ENCODE data around the gene EIF4E2.
"Not testable (repeated sequence)": the region's sequence is repeated elsewhere in the genome, so short reads cannot be mapped to it uniquely, and the experiment has no call there.

EIF4E2 gene

DNA sequence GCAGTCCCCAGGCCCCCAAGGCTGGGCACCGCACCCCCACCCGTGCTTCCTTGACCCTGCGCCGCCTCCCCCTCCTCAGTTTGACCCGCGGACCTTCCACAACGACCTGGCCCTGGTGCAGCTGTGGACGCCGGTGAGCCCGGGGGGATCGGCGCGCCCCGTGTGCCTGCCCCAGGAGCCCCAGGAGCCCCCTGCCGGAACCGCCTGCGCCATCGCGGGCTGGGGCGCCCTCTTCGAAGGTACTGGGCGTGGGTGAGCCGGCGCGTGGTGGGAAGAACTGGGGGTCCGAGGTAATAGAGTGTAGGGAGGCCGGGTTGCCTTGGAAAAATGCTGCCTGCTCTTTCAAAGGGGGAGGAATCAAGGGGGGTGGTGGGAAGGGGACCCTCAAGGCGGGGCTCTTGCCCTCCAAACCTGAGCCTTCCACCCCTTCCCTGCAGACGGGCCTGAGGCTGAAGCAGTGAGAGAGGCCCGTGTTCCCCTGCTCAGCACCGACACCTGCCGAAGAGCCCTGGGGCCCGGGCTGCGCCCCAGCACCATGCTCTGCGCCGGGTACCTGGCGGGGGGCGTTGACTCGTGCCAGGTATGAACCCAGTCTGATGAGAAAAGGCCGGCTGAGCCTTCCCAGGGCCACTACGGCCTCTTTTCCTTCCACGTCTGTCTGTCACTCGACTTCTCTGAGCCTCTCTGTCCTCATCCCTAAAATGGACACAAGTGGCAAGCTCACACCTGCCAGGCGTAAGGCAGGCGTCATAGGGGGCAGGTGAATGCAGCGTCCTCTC lies 27.7 kb upstream of the EIF4E2 start:
- no peak for DNase-seq

DNA sequence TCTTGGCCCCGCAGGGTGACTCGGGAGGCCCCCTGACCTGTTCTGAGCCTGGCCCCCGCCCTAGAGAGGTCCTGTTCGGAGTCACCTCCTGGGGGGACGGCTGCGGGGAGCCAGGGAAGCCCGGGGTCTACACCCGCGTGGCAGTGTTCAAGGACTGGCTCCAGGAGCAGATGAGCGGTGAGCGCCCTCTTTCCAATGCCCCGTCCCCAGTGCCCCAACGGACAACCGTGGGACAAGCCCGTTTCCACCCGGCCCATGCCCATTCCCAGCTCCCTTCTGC lies 27.1 kb upstream of the EIF4E2 start:
- DNase-seq, result no peak

DNA sequence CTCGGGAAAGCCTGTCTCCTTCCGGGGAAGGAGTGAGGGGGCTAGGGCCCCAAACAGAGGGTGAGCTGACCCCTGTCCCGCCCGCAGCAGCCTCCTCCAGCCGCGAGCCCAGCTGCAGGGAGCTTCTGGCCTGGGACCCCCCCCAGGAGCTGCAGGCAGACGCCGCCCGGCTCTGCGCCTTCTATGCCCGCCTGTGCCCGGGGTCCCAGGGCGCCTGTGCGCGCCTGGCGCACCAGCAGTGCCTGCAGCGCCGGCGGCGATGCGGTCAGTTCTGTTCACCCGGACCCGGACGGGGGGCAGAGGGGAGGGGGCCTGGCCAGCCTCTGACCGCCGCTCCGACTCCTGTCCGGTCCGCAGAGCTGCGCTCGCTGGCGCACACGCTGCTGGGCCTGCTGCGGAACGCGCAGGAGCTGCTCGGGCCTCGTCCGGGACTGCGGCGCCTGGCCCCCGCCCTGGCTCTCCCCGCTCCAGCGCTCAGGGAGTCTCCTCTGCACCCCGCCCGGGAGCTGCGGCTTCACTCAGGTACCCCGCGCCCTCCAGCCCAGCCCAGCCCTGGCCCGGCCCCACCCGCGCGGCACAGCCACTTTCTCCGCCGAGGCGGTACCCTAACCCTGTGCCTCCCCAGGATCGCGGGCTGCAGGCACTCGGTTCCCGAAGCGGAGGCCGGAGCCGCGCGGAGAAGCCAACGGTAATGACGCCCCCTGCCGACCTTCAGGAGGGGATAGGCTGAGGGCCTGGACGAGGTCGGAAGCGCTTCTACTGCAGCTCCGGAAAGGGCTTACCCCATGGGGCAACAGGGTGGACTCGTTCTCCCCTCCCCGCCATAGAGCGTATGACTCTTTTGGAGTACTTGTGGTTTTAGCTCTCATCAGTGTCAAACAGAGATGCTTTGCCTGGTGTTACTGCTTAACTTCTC lies 26.5 kb upstream of the EIF4E2 start:
- peak; percentile 26 for DNase-seq

DNA sequence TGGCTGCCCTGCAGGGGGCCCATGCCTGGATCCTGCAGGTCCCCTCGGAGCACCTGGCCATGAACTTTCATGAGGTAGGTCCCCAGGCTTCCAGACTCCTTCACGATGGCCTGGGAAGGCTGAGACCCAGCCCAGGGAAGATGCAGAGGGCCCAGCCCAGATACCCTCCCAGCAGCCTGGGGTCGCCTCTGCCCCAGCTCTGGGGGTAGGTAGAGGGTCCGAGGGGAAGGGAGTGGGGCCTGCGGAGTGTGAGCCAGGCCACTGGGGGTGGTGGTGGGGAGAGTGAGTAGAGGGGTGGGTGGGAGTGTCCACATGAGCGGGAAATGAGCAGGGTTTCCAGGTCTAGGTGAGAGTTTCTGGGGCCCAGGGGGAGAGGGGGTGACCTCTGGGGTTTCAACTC lies 25.7 kb upstream of the EIF4E2 start:
- DNase-seq, result no peak

DNA sequence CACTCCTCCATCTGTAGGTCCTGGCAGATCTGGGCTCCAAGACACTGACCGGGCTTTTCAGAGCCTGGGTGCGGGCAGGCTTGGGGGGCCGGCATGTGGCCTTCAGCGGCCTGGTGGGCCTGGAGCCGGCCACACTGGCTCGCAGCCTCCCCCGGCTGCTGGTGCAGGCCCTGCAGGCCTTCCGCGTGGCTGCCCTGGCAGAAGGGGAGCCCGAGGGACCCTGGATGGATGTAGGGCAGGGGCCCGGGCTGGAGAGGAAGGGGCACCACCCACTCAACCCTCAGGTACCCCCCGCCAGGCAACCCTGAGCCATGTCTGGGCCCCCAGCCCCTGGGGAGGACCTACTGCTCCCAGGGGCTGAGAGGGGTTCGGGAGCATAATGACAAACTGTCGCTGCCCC lies 25.3 kb upstream of the EIF4E2 start:
- DNase-seq, result no peak

DNA sequence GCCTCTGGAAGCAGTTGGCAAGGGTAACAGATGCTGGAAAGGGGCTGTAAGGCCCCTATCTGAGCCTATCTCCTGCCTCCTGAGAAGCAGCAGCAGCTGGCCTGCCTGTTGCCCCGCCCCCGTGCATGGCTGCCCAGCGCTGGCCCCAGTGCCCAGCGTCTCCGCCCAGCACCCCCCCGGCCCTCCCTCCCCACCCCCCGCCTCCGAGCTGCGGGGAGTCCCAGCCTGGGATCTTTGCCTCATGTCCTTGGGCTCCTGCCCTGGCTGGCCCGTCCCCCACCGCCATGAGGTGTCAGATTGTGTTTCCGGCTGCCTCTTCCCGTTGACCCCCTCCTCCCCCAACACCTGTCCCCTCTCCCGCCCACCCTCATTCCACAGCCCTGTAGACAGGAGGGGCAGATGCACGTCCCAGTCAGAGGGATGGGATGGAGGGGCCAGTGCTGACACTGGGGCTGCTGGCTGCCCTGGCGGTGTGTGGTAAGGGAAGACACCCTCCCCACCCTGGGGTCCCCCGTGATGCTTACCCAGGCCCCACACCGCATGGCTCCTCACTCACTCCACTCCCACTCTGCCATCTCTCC lies 24.6 kb upstream of the EIF4E2 start, which contains the start of gene CHRND:
CHRND (plus strand) TSS at position 370 of the 581 bp plus-strand sequence; CDS start at position 426, 56 bp downstream.
- peak; percentile 17 for DNase-seq

DNA sequence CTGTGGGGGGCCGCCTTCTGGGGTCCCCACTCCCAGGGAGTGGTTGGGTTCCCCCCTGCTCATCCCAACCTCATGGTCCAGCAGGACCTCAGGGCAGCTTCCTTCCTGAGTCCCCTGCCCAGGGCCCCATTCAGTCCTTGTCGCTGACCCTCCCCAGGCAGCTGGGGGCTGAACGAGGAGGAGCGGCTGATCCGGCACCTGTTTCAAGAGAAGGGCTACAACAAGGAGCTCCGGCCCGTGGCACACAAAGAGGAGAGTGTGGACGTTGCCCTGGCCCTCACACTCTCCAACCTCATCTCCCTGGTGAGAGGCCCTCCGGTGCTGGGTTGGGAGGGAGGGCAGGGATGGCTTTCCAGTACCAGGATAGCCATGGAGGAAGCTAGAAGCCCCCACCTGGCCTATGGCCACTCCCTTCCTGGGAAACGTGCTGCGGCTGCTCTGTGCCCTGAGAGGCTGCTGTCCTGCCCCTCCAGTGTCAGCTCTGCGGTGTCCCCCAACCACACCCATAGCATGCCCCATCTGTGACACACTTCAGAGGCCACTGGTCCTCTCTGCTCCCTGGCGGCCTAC lies 24.0 kb upstream of the EIF4E2 start:
- DNase-seq, result no peak

DNA sequence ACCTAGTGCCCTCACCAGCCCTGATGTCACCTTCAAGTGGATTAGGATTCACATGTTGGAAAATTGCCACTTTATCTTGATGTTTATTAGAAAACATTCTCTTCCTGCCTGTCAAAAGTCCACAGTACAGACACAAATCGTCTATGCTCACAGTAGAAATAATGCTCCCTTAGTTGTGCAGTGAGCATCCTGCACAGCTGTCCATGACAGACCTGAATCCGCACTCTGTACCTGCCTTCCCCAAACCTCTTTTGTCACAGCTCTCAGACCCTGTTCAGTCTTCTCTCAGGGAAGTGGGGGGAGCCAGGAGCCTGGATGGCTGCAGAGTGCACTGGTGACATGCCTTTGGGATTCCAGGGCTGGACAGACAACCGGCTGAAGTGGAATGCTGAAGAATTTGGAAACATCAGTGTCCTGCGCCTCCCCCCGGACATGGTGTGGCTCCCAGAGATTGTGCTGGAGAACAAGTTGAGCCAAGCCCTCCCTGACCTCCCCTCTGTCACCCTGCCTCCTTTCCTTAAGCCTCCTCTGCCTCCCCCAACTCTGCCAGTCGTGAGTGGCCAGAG lies 22.5 kb upstream of the EIF4E2 start:
- DNase-seq, result no peak

DNA sequence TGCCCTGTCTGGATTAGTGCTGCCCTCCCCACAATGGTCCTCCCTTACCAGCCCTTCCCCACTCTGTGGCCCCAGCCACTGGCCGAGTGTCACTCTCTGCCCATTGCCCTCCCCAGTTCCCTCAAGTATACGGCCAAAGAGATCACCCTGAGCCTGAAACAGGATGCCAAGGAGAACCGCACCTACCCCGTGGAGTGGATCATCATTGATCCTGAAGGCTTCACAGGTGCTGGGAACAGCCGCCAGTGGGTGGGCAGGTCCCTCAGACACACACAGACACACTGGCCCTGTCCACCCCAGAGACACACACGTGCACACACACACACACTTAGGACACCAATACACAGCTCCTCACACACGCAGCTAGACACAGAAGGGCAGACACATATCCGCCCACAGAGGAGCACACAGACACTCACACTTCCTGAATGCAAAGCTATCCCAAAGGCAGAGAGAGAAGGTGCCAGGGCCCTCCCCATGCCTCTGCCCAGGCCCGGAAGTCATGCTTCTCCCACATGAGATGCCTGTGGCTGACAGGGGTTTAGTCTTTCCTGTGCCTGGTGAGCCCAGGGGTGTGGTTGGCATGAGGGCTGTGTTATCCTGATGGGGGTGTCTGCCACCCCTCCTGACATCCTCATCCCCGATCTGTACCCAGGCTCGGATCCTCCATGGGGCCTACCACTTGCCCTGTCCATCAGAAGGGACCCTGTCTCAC lies 21.6 kb upstream of the EIF4E2 start:
- no peak for DNase-seq

DNA sequence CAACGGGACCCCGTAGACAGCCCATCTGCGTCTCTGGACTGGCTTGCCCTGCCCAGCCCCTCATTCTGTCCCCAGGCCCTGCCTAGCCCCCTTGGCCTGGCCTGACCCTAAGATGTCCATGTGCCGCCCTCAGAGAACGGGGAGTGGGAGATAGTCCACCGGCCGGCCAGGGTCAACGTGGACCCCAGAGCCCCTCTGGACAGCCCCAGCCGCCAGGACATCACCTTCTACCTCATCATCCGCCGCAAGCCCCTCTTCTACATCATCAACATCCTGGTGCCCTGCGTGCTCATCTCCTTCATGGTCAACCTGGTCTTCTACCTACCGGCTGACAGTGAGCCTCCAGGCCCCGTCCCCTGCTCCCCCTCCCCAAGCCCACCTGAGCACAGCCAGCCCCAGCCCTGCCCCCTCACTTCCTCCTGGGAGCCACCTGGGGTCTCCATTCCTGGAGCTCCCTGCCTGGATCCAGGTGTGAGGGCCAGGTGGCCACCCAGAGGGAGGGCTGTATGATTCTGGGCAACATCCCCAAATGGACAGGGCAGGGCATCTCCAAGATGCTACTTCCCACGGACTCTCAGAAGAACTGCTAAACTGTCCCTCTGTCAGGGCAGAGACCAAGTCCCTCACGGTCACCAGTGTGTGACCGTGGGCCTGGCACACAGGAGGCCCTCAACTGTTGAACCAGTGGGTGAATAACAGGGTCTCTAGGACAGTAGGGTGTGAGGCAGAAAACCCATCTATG lies 20.5 kb upstream of the EIF4E2 start:
- DNase-seq, result no peak

DNA sequence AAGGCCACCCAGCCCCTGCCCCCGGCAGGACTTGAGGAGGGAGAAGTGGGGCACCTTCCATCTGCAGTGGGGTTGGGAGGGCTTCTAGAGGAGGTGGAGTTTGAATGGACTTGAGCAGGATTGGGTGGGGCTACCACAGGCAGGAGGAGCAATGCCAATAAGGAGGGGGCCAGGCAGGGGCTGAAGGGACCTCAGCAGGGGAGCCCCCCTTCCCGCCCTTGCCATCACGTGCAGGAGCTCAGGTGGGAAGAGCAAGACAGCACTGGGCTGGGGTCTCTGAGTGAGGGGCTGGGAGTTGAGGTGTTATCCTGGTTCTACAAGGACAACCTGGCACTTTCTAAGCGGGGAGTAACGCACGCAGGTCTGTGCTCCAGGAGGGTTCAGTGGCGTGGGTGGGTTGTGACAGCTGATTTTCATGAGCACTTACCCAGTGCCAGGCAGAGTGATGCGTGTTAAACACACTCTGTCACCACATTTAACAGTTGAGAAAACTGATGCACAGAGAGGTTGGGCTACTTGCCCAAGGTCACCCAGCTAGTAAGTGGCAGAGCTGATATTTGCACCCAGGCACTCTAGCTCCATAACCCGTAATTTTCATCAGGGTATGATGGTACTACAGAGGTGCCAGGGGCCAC lies 19.7 kb upstream of the EIF4E2 start:
- no peak for DNase-seq

DNA sequence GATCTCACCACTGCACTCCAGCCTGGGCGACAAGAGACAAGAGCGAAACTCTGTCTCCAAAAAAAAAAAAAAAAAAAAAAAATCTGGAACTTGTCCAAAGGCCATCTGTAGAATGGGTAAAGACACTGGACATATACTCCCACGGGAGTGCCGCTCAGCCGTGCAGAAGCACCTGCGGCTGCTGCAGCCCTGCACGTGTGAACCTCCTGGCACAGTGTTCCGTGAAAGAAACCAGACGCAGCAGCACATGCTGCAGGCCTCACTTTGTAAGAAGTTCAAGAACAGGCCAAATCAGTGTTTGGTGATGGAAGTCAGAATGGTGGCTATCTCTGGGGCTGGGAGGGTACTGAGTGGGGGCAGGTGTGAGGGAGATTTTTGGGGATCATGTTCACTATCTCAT lies 18.1 kb upstream of the EIF4E2 start:
- DNase-seq, result no peak

DNA sequence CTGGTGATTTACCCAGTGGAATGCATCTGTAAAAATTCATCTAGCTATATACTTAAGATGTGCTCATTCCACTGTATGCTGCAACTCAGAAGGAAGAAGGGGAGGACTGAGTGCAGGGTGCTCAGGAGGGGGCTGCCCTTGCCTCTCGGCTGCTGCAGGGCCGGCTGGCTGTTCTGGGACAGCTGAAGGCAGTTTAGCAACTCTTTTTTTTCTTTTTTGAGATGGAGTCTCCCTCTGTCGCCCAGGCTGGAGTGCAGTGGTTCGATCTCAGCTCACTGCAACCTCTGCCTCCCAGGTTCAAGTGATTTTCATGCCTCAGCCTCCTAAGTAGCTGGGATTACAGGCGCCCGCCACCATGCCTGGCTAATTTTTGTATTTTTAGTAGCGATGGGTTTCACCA lies 17.7 kb upstream of the EIF4E2 start:
- DNase-seq, result not testable (repeated sequence)

DNA sequence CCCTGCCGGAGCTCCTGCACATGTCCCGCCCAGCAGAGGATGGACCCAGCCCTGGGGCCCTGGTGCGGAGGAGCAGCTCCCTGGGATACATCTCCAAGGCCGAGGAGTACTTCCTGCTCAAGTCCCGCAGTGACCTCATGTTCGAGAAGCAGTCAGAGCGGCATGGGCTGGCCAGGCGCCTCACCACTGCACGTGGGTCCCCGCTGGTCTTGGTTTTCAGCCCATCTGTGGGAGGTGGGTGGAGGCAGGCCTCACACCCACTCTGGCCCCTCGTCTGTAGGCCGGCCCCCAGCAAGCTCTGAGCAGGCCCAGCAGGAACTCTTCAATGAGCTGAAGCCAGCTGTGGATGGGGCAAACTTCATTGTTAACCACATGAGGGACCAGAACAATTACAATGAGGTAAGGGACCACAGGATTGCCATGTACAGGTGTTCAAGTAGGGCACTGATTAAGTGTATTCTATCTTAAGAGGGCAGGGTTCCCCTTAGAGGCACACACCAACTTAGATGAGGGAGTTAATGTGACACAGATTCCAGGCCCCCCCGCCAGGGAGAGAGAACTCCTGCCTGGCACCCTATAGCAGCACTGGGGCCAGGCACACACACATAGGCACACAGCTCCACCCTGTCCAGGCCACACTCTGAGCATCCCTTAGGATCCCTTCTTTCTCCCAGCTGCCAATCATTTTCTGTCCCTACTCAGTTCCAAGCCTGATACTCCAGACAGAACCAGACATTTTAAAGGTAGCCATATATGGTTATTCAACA lies 16.4 kb upstream of the EIF4E2 start:
- no peak for DNase-seq

DNA sequence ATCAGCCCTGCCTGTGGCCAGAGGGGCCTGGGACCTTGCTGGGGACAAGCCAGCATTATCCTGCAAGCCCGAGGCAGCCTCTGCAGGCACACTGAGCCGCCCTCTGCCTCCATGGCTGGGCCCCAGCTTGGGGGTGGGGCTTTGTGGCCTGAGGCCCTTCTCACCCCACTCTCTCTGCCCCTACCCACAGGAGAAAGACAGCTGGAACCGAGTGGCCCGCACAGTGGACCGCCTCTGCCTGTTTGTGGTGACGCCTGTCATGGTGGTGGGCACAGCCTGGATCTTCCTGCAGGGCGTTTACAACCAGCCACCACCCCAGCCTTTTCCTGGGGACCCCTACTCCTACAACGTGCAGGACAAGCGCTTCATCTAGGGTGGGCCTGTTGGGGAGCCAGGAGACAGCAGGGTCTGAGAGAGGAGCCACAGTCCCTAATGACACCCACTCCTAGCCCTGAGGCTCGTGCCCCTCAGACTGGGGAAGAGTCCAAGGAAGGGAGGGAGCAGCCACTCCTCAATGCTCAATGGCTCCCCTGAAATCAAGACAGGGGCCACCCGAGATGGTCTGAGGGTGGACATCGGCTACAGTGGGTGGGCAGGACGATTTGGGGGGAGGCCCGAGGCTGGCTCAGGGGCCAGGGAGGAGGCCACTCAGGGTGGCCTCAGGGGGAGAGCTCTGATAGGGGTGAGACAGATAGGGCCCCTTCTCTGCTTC lies 15.4 kb upstream of the EIF4E2 start:
- no peak for DNase-seq

DNA sequence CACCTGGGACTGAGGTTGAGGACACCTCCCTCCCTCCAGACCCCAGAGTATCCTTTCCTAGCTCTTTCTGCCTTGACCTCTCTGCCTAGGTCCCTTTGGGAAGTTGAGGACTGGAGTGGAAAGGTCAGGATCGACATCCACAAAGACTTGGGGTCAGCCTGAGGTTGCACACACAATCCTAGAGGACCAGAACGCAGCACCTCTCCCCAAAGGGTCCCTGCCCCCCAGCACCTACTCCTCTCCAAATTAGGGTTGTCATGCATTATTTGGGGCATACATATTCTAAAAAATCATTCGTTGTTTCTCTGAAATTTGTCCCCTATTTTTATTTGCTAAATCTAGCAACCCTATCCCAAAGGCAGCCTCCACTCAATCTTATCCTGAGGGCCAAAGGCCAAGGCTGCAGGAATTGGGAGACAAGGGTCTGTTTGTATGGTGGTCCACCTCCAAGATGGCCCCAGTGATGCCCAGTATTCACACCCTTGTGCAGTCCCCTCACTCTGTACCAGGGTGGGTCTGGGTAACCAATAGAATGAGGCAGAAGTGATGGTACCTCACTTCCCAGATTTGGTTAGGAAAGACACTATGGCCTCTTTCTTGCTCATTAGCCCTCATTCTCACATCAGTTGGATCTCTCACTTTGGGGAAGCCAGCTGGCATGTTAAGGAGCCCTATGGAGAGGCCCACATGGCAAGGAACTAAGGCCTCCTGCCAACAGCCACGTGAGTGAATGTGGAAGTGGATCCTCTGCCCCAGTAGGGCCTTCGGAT lies 14.5 kb upstream of the EIF4E2 start:
- DNase-seq, result no peak

DNA sequence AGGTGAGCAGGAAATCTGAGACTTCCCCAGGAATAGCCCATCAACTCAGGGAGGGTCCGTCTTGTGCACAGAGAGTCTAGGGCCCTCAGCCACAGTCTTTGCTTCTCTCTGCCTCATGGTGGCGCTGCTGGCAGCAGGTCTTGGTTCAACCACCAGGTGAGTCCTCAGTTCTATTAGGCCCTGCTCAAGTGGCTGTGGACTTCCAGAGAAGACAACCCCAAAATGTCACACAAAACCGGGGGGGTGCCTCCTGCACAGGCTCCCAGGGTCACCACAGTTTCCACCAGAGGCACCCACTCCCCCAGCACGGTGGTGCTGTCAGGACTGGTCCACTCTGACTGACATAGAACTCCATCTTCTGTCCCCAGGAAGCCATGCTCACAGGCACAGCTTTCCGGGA lies 13.4 kb upstream of the EIF4E2 start:
- no peak for DNase-seq

DNA sequence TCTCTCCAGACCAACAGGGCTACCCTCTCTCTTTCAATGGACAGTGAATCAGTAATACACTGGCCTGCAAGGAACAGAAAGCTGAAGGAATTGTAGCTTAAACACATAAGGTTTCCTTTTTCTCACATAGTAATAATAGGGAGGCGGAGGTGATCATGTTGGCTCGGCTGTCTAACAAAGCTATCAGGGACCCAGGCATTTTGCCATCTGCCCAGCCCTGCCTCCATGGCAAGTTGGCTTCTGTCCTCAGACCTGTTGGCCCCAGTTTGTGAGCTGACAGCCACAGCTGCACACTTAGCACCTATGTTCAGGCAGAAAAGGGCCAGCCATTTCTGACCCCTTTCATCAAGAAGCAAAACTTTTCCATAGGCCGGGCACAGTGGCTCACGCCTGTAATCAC lies 13.0 kb upstream of the EIF4E2 start:
- DNase-seq, result no peak

DNA sequence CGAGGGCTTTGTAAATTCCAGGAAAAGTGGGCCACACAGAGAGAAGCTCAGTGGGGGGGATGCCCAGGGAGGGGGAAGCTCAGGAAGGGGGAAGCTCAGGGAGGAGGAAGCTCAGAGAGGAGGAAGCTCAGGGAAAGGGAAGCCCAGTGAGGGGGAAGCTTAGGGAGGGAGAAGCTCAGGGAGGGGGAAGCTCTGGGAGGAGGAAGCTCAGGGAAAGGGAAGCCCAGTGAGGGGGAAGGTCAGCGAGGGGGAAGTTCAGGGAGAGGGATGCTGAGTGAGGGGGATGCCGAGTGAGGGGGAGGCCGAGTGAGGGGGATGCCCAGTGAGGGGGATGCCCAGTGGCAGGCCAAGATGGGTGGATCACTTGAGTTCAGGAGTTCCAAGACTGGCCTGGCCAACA lies 11.8 kb upstream of the EIF4E2 start:
- no peak for DNase-seq

All from NCI-H345 (cell line).